C4-2B (cell line): ENCODE measurements around the gene EGLN2.
"Not testable (repeated sequence)": the region's sequence is repeated elsewhere in the genome, so short reads cannot be mapped to it uniquely, and the experiment has no call there.

ENCODE experiments used
- H3K27ac ChIP-seq: fragments of 450-650 bp; 2 replicates; pipeline ENCODE4 v1.5.1; 2017
- ZFX ChIP-seq: fragments of 450-650 bp; IDR thresholded peaks from 2 replicates; pipeline ENCODE4 v1.6.1; 2017
- TF ChIP-seq, protein P1 (sequence below): fragments of 450-650 bp; conservative IDR thresholded peaks from 2 replicates; pipeline ENCODE4 v1.5.1; 2017; ENCODE audit warnings: mild to moderate bottlenecking

Gene EGLN2

GRCh38 chr19:40809358-40810086, 10.5 kb downstream of the EGLN2 start:
- no peak overlapping the region for H3K27ac ChIP-seq
- TF ChIP-seq, protein P1, sequence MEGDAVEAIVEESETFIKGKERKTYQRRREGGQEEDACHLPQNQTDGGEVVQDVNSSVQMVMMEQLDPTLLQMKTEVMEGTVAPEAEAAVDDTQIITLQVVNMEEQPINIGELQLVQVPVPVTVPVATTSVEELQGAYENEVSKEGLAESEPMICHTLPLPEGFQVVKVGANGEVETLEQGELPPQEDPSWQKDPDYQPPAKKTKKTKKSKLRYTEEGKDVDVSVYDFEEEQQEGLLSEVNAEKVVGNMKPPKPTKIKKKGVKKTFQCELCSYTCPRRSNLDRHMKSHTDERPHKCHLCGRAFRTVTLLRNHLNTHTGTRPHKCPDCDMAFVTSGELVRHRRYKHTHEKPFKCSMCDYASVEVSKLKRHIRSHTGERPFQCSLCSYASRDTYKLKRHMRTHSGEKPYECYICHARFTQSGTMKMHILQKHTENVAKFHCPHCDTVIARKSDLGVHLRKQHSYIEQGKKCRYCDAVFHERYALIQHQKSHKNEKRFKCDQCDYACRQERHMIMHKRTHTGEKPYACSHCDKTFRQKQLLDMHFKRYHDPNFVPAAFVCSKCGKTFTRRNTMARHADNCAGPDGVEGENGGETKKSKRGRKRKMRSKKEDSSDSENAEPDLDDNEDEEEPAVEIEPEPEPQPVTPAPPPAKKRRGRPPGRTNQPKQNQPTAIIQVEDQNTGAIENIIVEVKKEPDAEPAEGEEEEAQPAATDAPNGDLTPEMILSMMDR: no peak
- no peak for TF ChIP-seq ZFX

DNA sequence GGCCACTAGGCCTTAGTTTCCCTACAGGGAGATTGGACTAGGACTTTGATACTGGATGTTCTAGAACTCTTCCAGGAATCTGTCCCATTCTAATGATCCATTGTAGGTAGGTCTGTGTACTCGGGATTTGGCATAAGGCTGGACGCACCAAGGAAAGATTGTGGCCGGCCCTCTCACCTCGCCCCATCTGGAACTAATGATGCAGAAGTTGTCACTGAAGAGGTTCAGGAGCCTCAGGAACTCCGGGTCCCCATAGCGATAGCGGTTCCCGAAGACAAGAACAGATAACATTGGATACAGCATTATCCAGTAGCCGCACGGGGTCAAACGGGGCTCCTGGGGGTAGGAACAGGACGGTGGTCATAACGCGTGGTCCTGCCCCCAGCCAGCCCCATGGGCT, 11.2 kb downstream of the EGLN2 start:
- TF ChIP-seq ZFX: no peak
- TF ChIP-seq, protein P1: no peak
- H3K27ac ChIP-seq: no peak overlapping the region

DNA sequence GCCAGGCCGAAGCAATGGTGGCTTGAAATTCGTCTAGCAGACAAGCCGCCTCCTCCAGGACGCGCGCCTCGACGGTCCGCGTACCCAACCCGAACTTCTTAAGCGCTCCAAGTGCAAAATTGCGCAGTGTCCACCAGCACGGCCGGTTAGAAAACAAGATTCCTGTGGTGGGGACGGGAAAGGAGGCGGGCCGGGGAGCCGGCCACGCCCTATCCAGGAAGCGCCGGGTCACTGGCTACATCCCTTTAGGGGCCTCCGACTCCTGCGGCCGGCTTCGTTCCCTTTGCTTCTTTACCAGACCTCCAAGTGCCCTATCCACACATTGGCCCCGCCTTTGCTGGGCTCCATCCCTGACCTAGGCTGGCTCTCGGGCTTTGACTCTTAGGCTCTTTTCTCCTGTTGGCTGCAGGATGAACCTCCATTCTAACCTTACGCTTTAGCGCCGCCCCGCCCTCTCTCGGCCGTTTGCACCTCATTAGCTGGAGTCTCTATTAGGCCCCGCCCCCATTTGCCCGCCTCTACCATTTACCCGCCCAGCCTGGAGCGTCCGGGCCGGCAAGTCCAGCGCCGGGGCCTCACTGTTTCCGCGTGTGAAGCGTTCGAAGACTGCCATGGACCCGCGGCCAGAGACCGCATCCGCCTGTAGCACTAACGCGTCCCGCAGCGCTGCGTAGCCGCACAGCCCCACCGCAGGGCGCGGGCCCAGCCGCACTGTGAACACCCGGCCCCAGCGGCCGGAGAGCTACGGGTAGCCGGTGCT, 11.8 kb downstream of the EGLN2 start:
- H3K27ac ChIP-seq: not testable (repeated sequence)

- TF ChIP-seq, protein P1: no peak
- no peak for TF ChIP-seq ZFX
- H3K27ac ChIP-seq: no peak overlapping the region
Observed at GRCh38 chr19:40811478-40812341, 12.7 kb downstream of the EGLN2 start.

GRCh38 chr19:40812571-40812970, 13.6 kb downstream of the EGLN2 start:
- not testable (repeated sequence) for H3K27ac ChIP-seq

DNA sequence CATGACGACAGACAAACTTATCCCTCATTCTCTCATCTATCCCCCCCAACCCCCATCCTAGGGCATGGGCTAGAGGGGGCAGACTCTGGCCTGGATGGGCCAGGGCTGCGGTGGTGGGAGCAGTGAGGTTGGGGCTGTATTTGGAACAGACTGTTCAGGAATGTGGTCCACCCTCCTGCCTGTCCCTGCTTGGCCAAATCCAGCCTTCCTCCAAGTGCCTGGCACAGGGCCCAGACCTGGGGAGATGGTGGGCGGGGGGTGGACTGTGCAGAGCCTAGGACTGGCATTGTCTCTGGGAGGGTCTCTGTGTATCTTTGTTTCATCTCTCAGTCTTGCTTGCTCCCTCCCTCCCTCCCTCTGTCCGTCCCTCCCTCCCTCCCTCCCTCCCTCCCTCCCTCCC, 14.2 kb downstream of the EGLN2 start:
- TF ChIP-seq, protein P1: no peak
- no peak for TF ChIP-seq ZFX
- H3K27ac ChIP-seq: no peak overlapping the region

DNA sequence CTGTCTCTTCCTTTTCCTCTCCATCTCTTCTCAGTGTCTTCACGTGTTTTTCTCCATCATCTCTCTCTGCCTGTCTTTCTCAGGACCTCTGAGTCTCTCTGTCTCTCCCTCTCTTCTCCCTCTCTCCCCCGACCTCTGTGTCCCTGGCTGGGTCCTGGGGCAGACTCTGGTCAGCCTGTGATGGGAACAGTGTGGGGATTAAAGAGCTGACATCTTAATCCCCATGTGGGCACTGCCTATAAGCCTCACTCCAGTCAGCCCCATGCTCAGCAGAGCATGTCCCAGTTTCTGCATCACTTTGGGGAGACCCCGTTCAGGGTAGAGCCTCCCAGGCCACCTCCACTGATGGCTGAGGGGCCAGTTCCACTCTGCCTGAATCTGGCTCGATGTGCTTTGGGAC, 16.2 kb downstream of the EGLN2 start:
- TF ChIP-seq, protein P1: no peak
- no peak for TF ChIP-seq ZFX
- no peak overlapping the region for H3K27ac ChIP-seq

DNA sequence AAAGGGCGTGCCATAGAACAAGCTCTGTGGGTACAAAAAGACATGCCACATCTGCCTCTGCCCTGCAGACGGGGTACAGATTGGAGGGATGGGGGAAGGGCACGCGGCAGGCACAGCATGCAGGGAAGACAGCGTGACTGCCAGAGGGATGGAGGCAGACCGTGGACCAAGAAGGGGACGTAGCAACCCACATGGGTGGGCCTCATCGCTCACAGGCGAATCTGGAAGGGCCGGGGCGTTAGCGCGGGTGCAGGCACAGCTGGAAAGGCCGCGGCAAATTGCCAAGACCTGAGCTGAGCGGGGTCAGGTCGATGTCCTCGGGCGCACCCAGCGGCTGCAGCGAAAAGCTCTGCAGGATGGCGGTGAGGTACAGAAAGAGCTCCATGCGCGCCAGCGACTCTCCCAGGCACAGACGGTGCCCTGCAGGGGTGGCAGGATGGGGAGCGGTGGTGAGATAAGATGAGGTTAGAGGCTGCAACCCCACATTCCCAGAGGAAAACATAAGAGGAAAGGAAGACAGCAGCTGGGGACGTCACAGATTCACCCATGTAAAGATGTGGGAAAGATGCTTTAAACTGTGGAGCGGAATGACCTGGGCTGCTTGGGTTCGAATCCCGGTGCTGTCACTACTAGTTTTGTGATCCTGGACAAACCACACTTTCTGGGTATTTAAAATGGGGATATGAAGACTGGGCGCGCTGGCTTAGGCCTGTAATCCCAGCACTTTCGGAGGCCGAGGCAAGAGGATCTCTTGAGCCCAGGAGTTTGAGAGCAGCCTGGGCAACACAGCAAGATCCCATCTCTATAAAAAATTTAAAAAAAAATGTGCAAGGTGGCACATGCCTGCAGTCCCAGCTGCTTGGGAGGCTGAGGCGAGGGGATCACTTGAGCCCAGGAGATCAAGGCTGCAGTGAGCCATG, 19.7 kb downstream of the EGLN2 start:
- not testable (repeated sequence) for H3K27ac ChIP-seq
